Upper lobe of right lung (tissue), 1 donor: ENCODE results near the gene HSD17B2. TPM values are rescaled to one million over a fixed set of nuclear protein-coding genes. Genes with fewer than 3 reads are reported as not detected.

Experiments used
- ATAC-seq: fragments of 200-7000 bp; cut with Tn5 transposase; one replicate; pipeline ENCODE4 v1.9.1; 2020; ENCODE audit warnings: mild to moderate bottlenecking, moderate library complexity
- DNase-seq: peaks from one replicate; pipeline ENCODE4 v3.0.0-alpha.2; 2020
- H3K27ac ChIP-seq: fragments of 200-600 bp; one replicate; pipeline ENCODE4 v1.8.0; 2022
- H3K27me3 ChIP-seq: fragments of 200-600 bp; one replicate; pipeline ENCODE4 v1.8.0; 2022; ENCODE audit warnings: mild to moderate bottlenecking
- H3K36me3 ChIP-seq: fragments of 200-600 bp; one replicate; pipeline ENCODE4 v1.8.0; 2022
- H3K4me1 ChIP-seq: fragments of 200-600 bp; one replicate; pipeline ENCODE4 v1.8.0; 2022
- H3K4me3 ChIP-seq: fragments of 200-600 bp; one replicate; pipeline ENCODE4 v1.8.0; 2022; ENCODE audit warnings: mild to moderate bottlenecking
- H3K9me3 ChIP-seq: fragments of 200-600 bp; one replicate; pipeline ENCODE4 v1.8.0; 2022
- intact Hi-C: fragments of 100-400 bp; cut with DNase I; formaldehyde crosslinking; loops from one replicate; pipeline ENCODE4 v1.11.0; 2022
- total RNA-seq: library from RNA; stranded (reverse); fragmentation: NEBNext Ultra II Directional; extraction: Animal tissue kit (Norgen Biotek cat#: 25700); gene quantifications from one replicate; pipeline ENCODE4 v1.2.1, GENCODE V29; 2021
- TF ChIP-seq, protein P1 (sequence below): fragments of 200-600 bp; IDR thresholded peaks from one replicate; pipeline ENCODE4 v1.8.0; 2022; ENCODE audit warnings: antibody characterized with exemption
- donor health status: DM: no; HTN: yes; CAD: no; lungs with severe emphysema.

Gene HSD17B2
- total RNA-seq, 1 donor from 2014 or later, result 3.1 TPM

DNA sequence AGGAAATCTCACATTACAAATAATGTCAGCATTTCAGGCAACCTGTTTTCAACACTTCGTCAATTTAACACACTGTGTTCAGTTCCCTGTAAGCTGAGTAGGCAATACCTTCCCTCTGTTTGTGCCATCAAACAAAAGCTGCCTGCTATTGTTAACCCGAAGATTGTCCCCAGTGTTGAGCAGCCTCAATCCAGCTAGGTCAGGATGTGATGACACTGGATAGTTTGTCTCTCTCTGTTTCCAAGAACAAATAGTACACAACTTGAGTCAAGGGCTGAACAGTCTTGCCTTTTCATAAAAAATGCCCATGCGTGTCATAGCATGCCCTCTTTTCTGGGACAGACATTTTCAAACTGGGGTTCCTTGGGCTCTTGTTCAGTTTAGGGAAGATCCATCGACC is 36.4 kb downstream of the HSD17B2 start:
- Histone ChIP-seq H3K36me3 (no peaks in the 10 kb centered on the region), H3K4me1 (no peaks in the 10 kb centered on the region), H3K4me3 (no peak overlapping the region), H3K27ac (no peak overlapping the region), H3K27me3 (no peaks in the 10 kb centered on the region), H3K9me3 (no peaks in the 10 kb centered on the region)
- TF ChIP-seq, protein P1, sequence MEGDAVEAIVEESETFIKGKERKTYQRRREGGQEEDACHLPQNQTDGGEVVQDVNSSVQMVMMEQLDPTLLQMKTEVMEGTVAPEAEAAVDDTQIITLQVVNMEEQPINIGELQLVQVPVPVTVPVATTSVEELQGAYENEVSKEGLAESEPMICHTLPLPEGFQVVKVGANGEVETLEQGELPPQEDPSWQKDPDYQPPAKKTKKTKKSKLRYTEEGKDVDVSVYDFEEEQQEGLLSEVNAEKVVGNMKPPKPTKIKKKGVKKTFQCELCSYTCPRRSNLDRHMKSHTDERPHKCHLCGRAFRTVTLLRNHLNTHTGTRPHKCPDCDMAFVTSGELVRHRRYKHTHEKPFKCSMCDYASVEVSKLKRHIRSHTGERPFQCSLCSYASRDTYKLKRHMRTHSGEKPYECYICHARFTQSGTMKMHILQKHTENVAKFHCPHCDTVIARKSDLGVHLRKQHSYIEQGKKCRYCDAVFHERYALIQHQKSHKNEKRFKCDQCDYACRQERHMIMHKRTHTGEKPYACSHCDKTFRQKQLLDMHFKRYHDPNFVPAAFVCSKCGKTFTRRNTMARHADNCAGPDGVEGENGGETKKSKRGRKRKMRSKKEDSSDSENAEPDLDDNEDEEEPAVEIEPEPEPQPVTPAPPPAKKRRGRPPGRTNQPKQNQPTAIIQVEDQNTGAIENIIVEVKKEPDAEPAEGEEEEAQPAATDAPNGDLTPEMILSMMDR, result no peak
- ATAC-seq, result no peak
- no peak for DNase-seq
- intact Hi-C loops, result no loop called here

DNA sequence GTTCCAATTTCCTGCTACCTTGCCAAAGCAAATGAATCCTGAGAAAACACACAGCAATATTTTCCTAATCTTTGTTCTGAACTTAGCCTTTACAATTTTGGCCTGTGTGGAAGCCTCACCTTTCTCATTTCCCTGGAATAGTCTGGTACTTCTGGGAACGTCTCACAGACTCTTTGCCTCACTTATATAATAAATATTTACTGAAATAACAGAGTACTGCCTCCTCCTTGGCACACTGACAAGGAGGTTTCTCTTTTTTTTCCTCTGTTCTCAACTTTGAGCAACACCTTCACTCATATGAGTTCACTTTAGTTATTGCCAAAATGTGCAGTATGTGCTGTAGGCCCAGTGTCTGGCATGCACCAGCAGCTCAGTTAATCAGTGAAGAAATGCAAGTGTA is 37.3 kb downstream of the HSD17B2 start:
- H3K27me3 ChIP-seq, result no peaks in the 10 kb centered on the region
- H3K4me1 ChIP-seq, result no peaks in the 10 kb centered on the region
- H3K9me3 ChIP-seq, result no peaks in the 10 kb centered on the region
- H3K27ac ChIP-seq, result no peak overlapping the region
- DNase-seq (no peak), ATAC-seq (no peak)
- intact Hi-C loops, result no loop called here
- no peak overlapping the region for H3K4me3 ChIP-seq
- TF ChIP-seq, protein P1, result no peak
- no peaks in the 10 kb centered on the region for H3K36me3 ChIP-seq

DNA sequence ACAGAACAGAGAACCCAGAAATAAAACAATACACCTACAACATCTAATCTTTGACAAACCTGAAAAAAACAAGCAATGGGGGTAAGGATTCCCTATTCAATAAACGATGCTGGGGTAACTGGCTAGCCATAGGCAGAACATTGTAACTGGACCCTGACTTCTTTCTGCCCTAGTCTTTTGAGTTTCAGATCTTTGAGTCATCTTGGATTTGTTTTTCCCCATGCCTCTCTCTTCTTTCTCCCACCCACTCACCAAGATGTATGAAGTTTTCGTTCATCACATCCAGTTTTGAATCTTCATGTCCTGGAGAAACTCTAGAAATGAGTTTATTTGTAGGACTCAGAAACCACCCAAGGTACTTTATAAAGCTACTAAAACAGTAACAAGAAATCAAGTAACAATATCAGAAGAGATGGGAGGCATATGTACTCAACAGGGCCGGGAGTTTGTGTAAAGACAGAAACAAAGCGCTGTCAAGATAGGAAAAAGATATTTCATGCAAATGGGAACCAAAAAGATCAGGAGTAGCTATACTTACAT is 39.0 kb downstream of the HSD17B2 start:
- Histone ChIP-seq H3K27ac (no peak overlapping the region), H3K4me1 (no peaks in the 10 kb centered on the region), H3K9me3 (no peaks in the 10 kb centered on the region), H3K4me3 (no peak overlapping the region), H3K36me3 (no peaks in the 10 kb centered on the region), H3K27me3 (no peaks in the 10 kb centered on the region)
- DNase-seq (no peak), ATAC-seq (no peak)
- intact Hi-C loops, result no loop called here
- TF ChIP-seq, protein P1, result no peak

DNA sequence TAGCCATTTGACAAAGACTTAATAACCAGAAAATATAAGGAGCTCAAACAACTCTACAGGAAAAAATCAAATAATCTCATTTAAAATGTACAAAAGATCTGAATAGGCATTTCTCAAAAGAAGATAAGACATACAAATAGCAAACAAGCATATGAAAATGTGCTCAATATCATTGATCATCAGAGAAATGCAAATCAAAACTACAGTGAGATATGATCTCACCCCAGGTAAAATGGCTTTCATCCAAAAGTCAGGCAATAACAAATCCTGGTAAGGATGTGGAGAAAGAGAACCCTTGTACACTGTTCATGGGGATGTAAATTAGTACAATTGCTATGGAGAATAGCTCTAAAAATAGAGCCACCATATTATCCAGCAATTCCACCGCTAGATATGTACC is 43.1 kb downstream of the HSD17B2 start:
- no peak overlapping the region for H3K4me3 ChIP-seq
- no peaks in the 10 kb centered on the region for H3K27me3 ChIP-seq
- no peaks in the 10 kb centered on the region for H3K9me3 ChIP-seq
- intact Hi-C loops, result no loop called here
- DNase-seq, result no peak
- H3K4me1 ChIP-seq, result no peaks in the 10 kb centered on the region
- ATAC-seq, result no peak
- no peak overlapping the region for H3K27ac ChIP-seq
- TF ChIP-seq, protein P1, result no peak
- H3K36me3 ChIP-seq, result no peaks in the 10 kb centered on the region

DNA sequence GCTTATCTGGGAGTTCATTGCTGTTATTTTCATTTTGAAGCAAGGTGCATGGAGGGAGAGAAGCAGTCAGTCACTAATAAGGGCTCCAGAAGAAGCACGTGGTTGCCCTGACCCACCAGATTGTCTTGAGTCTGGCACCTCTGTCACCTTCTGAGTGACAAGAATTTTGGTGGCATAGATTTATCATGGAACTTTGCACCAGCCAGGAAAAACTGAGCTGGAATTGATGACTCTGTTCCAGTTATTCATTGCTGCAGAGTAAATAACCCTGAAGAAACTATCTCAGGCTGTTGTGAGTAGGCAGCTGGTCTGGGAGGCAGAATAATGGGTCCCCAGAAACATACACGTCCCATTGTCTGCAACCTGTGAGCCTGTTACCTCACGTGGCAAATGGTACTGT is 44.8 kb downstream of the HSD17B2 start:
- Histone ChIP-seq H3K4me3 (no peak overlapping the region), H3K4me1 (no peaks in the 10 kb centered on the region), H3K27me3 (no peaks in the 10 kb centered on the region), H3K9me3 (no peaks in the 10 kb centered on the region), H3K27ac (no peak overlapping the region), H3K36me3 (no peaks in the 10 kb centered on the region)
- intact Hi-C loops, result no loop called here
- ATAC-seq (no peak), DNase-seq (no peak)
- TF ChIP-seq, protein P1, result no peak

DNA sequence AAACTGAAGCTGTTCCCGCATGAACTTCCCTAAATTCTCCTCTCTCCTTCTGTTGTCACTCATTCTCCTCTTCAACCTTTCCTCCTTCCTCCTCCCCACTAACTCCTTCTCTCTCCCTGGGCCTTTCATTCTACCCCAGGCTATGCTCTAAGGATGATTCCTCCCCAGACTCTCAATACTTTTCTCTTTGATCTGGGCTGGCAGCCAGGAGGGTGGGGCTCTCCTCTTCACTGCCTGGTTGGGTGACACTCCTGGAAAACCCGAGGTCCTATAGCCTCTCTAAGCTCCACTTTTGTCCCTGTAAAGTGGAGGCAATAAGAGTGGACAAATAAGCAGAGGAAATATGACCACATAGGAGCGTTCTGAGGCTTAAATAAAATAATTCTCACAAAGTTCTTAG is 46.2 kb downstream of the HSD17B2 start:
- TF ChIP-seq, protein P1, result no peak
- no peaks in the 10 kb centered on the region for H3K4me1 ChIP-seq
- intact Hi-C loops, result no loop called here
- DNase-seq (no peak), ATAC-seq (no peak)
- H3K27me3 ChIP-seq, result no peaks in the 10 kb centered on the region
- no peaks in the 10 kb centered on the region for H3K36me3 ChIP-seq
- H3K9me3 ChIP-seq, result no peaks in the 10 kb centered on the region
- H3K4me3 ChIP-seq, result no peak overlapping the region
- no peak overlapping the region for H3K27ac ChIP-seq
